Measurements from ENCODE around the gene ZNF48.
A peak's percentile ranks its signal among the peaks of the same experiment; 100 is the strongest.

The ZNF48 gene

DNA sequence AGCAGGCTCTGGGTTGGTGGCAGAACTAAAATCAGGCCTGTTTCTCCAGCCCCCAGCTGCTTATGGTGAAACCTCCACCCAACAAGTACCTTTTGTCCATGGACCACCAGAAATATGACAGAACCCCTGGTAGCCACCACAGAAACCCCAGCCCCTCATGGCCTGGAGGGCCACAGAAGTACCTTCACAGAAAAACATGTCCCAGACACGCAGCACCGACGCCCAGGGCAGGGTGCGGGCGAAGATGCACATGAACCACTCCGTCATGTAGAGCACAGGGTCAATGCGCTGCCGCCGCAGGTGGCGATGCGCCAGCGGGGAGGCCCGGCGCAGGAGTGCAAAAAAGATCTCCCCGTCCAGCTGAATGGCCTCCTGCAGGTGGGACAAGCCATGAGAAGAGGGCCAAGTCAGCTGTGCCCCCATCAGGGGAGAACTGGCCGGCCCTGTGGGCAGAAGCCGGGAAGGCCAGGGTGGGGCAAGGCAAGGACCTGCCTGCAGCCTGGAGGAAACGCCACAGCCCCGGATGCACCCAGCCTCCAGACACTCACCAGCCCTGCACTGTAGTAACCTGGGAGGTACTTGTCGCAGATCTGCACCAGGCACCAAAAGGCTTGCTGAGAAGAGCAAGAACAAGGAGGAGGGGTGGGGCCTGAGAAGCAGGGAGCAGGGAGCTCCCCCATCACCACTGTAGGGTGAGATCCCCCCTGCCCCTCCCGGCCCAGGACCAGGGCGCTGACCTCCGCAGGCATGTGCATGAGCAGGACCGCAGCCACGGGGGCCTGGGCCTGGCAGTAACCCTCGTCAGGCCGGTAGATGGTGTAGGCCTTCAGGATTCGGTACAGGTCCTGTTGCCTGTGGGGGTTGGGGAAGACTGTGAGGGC lies 36.0 kb upstream of the ZNF48 start:
- no peak for DNase-seq
- no peak for ATAC-seq

DNA sequence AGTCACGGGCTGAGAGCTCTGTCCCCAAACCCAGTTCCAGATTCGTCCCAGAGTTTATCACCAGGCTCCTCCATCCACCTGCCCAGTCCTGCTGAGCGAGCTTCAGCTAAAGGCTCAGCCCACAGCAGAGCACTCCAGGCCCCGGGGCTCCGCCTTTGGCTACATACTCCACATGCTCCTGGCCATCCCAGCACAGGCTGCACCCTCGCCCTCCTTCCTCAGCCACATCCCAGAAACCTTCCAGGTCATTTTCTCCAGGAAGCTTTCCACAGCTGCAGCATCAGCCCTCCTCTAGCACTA lies 35.4 kb upstream of the ZNF48 start:
- ATAC-seq, result no peak
- DNase-seq, result no peak

DNA sequence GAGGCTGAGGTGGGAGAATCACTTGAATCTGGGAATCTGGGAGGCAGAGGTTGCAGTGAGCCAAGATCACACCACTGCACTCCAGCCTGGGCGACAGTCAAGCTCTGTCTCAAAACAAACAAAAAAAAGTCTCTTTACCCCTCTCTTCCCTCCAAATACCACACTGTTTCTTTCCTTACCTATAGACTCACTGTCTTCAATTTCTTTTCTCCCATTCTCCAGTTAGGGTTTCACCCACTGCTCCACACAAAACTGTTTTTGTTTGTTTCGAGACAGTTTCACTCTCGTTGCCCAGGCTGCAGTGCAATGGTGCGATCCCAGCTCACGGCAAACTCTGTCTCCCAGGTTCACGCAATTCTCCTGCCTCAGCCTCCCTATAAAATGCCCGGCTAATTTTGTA lies 34.0 kb upstream of the ZNF48 start:
- no peak for DNase-seq
- ATAC-seq, result no peak

GRCh38 chr16:30365200-30365599 lies 30.0 kb upstream of the ZNF48 start:
- DNase-seq (no peak), ATAC-seq (no peak)

DNA sequence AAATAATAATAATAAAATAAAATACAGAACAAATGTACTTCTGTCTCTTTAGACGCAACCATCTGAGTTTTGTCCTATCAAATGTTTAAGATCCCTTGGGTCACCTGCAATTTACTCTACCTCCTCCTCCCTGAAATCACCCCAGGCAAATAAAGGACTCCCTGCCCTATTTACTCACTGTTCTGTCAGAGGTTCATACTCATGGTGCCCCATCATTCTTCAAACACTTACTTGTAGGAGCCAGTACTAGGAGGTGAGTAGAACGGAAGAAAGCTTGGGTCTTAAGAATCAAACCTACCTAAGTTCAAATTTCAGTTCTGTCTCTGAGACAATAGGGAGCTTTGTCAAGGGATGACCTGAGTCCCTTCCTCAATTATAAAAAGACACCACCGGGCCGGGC lies 28.7 kb upstream of the ZNF48 start:
- ATAC-seq (no peak), DNase-seq (no peak)

- DNase-seq, result no peak
- ATAC-seq, result no peak
These were observed 27.7 kb upstream of the ZNF48 start for GRCh38 chr16:30367349-30368009.

- DNase-seq, result no peak
- no peak for ATAC-seq
These were observed 27.0 kb upstream of the ZNF48 start for GRCh38 chr16:30368122-30368791.

GRCh38 chr16:30368792-30369090 lies 26.5 kb upstream of the ZNF48 start:
- ATAC-seq (no peak), DNase-seq (no peak)

GRCh38 chr16:30369091-30369937 lies 25.9 kb upstream of the ZNF48 start:
- DNase-seq (peak; percentile 35), ATAC-seq (no peak)

GRCh38 chr16:30369938-30370455 lies 25.2 kb upstream of the ZNF48 start:
- no peak for DNase-seq
- peak; percentile 4 for ATAC-seq

DNA sequence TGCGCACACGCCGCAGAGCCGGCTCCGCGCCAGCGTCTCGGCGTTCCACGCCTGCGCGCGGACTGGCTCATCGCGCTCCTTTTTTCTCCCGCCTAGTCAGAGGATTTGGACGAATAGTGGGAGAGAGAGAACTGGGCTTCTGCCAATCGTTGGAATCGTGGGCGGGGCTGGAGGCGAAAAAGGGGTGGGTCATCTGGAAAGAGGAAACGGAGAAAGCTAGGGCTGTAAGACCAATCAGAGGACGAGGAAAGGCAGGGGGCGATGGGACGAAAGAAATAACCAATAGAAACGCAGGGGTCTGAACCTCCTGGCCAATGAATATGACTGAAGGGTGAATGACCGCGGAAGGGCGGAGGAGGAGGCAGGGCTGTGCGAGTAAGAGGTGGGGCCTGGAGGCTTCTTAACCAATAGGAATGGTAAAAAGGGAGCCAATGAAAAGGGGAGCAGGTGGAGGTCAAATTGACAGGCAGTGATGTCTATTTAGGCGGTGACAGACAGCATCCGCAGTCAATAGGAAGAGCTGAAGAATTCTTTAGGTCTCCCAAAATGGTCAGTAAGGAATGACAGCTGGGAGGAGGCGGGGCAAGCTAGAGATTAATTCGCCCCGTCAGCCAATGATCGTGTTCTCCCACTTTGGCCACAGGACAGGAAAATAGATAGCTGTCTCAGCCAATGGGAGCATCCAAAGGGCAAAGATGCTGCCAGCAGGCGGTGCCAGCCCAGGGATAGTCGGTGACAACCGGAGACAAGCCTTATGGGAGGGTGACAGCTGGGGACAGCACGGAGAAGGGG lies 24.6 kb upstream of the ZNF48 start, which contains the start of gene TBC1D10B:
TBC1D10B (minus strand) TSS at position 39 of the 792 bp plus-strand sequence. CDS start 311 bp downstream, outside the sequence.
- DNase-seq (peak; percentile 98), ATAC-seq (peak; percentile 90)

- no peak for ATAC-seq
- DNase-seq, result no peak
These were observed 23.9 kb upstream of the ZNF48 start for GRCh38 chr16:30371248-30371816.

DNA sequence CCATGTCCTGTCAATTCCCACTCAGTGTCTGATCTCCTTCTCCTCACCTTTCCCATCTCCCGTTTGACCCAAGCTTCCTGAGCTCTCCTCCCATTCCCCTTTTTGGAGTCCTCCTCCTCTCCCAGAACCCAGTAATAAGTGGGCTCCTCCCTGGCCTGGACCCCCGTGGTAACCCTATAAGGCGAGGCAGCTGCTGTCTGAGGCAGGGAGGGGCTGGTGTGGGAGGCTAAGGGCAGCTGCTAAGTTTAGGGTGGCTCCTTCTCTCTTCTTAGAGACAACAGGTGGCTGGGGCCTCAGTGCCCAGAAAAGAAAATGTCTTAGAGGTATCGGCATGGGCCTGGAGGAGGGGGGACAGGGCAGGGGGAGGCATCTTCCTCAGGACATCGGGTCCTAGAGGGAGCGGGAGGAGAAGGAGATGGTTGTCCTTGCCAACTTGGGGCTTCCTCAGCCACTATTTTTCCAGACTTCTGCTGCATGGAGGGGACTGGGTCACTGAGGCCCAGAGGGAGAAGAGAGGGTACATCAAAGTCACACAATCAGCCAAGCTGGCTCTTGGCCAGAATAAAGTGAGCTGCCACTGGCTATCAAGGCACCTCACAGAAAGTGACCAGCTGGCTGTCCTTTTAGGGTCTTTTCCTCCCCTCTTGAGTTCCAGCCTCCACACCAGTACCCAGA lies 23.0 kb upstream of the ZNF48 start:
- DNase-seq (no peak), ATAC-seq (no peak)

DNA sequence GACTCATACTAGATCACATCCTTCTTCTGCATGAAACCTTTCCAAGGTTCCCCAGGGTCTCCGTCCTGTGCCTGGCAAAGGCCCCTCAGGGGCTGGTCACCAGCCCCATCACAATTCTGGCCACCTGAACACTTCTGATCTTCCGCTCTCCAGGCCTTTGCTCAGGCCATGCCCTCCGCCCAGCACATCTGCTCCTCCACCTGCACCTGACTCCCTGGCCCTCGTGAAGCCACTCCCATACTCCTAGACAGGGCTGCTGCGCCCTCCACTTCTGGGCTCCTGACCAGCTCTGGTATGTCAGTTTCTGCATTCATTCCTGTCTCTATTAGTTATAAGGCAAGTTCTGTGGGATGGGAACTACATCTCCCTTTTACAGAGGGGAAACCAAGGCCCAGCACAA lies 22.5 kb upstream of the ZNF48 start:
- DNase-seq (no peak), ATAC-seq (no peak)

DNA sequence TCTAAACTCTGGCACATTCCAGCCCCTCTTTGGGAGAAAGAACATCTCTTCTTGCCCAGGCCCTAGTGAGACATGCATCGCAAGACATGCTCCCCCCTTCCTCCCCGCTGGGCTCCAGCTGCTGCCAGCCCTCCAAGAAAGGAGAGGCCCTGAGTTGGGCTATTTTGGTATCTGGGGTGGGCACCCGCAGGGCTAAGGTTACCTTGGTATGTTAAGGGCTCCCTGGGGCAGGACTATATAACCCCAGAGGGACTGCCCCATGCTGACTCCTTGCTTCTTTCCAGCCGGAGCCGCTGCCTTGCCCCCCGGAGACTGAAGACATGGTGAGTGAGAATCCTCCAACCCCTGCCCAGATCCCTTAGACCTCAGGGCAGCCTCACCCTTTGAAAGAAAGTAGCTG lies 20.7 kb upstream of the ZNF48 start, which contains the start of gene MYL11:
MYL11 (plus strand) TSS at position 265 of the 400 bp plus-strand sequence; CDS start at position 321, 56 bp downstream.
- ATAC-seq (no peak), DNase-seq (no peak)

GRCh38 chr16:30375864-30376263 lies 19.4 kb upstream of the ZNF48 start:
- DNase-seq (no peak), ATAC-seq (no peak)

- DNase-seq, result no peak
- no peak for ATAC-seq
These were observed 18.7 kb upstream of the ZNF48 start for GRCh38 chr16:30376461-30376902.

DNA sequence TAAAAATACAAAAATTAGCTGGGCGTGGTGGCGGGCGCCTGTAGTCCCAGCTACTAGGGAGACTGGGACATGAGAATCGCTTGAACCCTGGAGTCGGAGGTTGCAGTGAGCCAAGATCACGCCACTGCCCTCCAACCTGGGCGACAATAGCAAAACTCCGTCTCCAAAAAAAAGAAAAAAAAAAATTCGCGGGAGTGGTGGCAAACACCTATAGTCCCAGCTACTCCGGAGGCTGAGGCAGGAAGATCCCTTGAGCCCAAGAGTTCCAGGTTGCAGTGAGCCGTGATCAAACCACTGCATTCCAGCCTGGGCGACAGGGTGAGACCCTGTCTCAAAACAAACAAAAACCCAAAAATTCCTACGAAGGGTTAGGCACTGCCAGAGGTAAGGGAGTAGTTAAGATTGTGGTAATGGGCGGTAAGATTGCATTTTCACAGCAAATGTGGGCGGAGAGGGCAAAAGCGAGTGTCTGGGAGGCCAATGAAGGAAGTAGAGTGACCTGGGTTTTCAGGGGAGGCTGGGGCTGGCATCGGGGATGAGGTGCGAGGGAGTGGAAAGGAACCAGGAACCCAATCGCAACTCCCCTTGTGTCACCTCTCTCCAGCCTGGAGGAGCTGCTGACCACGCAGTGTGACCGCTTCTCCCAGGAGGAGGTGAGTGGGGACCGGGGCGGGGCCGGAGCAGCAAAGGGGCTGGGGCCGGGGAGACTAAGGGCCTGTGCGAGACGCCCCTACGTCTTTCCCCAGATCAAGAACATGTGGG lies 18.0 kb upstream of the ZNF48 start:
- ATAC-seq (no peak), DNase-seq (no peak)

GRCh38 chr16:30377812-30378235 lies 17.4 kb upstream of the ZNF48 start:
- peak; percentile 38 for ATAC-seq
- DNase-seq, result peak; percentile 85

All from stimulated activated naive CD8-positive, alpha-beta T cell treated with anti-CD3 and anti-CD28 coated beads, Interleukin-15, Interleukin-2, amounts not matched to agents 100 U/mL and 50 U/mL, for 24 hours (primary cell).